HCT116 (cell line): ENCODE results near the gene ZFP3. TPM values are rescaled to one million over a fixed set of nuclear protein-coding genes. Genes with fewer than 3 reads are reported as not detected.
"Not testable (repeated sequence)": the region's sequence is repeated elsewhere in the genome, so short reads cannot be mapped to it uniquely, and the experiment has no call there.

ENCODE experiments used
- ATAC-seq: fragments of 200-7000 bp; cut with Tn5 transposase; 2 replicates; pipeline ENCODE4 v1.9.1; 2020; ENCODE audit warnings: mild to moderate bottlenecking, moderate library complexity
- BruUV-seq: library from RNA; stranded (reverse); fragments of 400-500 nt; replicated peaks from 2 replicates; lab custom pipeline; 2021; lab: Mats Ljungman, UMichigan
- CTCF ChIA-PET: fragments of 300-600 bp; sonication (Branson Sonifier 250); formaldehyde crosslinking; loops from one replicate; lab custom pipeline; 2021; ENCODE audit warnings: antibody characterized with exemption; lab: Charles Lee
- POLR2A ChIA-PET: fragments of 300-600, 350-600 bp; sonication (Branson Sonifier 250); formaldehyde crosslinking; loops from one replicate; lab custom pipeline; 2021; ENCODE audit warnings: antibody characterized with exemption; lab: Charles Lee
- RAD21 ChIA-PET, 2 experiments: fragments of 300-600 bp; sonication (Branson Sonifier 250); formaldehyde crosslinking; loops; one replicate each; lab custom pipeline; 2023; ENCODE audit warnings: low total read pairs in 2 of 2; ENCODE audit not compliant: uncharacterized antibody in 2 of 2, unreplicated experiment in 2 of 2, low non-redundant PET in 1 of 2; lab: Charles Lee
- DNase-seq: peaks from one replicate; pipeline ENCODE4 v3.0.0-alpha.2; 2010; ENCODE audit warnings: low read depth, low spot score
- H2AFZ ChIP-seq: fragments of 200-600 bp; shearing (Covaris generic), sonication (generic); 2 replicates; pipeline ENCODE4 v1.6.1; 2017; ENCODE audit warnings: low read depth, mixed run types, mixed read lengths, antibody characterized with exemption, low read length; ENCODE audit not compliant: poor library complexity, severe bottlenecking
- H3K27ac ChIP-seq: 2 replicates; pipeline ENCODE4 v1.5.1; 2012; ENCODE audit warnings: low read depth, low read length
- H3K27me3 ChIP-seq: fragments of 200-600 bp; sonication (generic); 2 replicates; pipeline ENCODE4 v1.6.1; 2016; ENCODE audit warnings: mixed run types, low read length, mixed read lengths; ENCODE audit not compliant: insufficient read depth
- H3K36me3 ChIP-seq, 2 experiments: fragments of 200-500 bp in 1 of 2; fragments of 200-600 bp in 1 of 2; sonication (Bioruptor generic) in 1 of 2; sonication (generic) in 1 of 2; 2 replicates each; pipeline versions ENCODE4 v1.5.1 to v1.6.1; 2014 to 2016; ENCODE audit warnings: low read length in 2 of 2, inconsistent platforms in 1 of 2, mixed read lengths in 1 of 2, mixed run types in 1 of 2; ENCODE audit not compliant: insufficient read depth in 2 of 2, control insufficient read depth in 1 of 2
- H3K4me1 ChIP-seq, 2 experiments: fragments of 200-600 bp in 1 of 2; sonication (generic) in 1 of 2; 2 replicates each; pipeline versions ENCODE4 v1.5.1 to v1.6.1; 2012 to 2017; ENCODE audit warnings: low read length in 2 of 2, inconsistent platforms in 1 of 2, mild to moderate bottlenecking in 1 of 2, mixed read lengths in 1 of 2, mixed run types in 1 of 2, moderate library complexity in 1 of 2; ENCODE audit not compliant: insufficient read depth in 2 of 2, control insufficient read depth in 1 of 2
- H3K4me2 ChIP-seq: fragments of 200-600 bp; sonication (generic); 2 replicates; pipeline ENCODE4 v1.6.1; 2017; ENCODE audit warnings: mixed run types, low read length, mixed read lengths
- H3K4me3 ChIP-seq, 2 experiments: fragments of 200-600 bp in 1 of 2; sonication (generic) in 1 of 2; replicated peaks in 1 of 2; 2 replicates each; pipeline ENCODE4 v1.5.1; 2011 to 2016; ENCODE audit warnings: low read length in 2 of 2, control low read depth in 1 of 2, low read depth in 1 of 2, mild to moderate bottlenecking in 1 of 2, mixed read lengths in 1 of 2, mixed run types in 1 of 2
- H3K79me2 ChIP-seq: fragments of 200-600 bp; sonication (generic); 2 replicates; pipeline ENCODE4 v1.6.1; 2017; ENCODE audit warnings: mild to moderate bottlenecking, mixed run types, low read length, moderate library complexity, mixed read lengths; ENCODE audit not compliant: insufficient read depth
- H3K9ac ChIP-seq: fragments of 200-600 bp; sonication (generic); 2 replicates; pipeline ENCODE4 v1.6.1; 2016; ENCODE audit warnings: low read length, mixed read lengths
- H3K9me2 ChIP-seq: fragments of 200-600 bp; sonication (generic), shearing (Covaris generic); 2 replicates; pipeline ENCODE4 v1.6.1; 2017; ENCODE audit warnings: mixed run types, mild to moderate bottlenecking, moderate library complexity; ENCODE audit not compliant: insufficient read depth
- H3K9me3 ChIP-seq, 2 experiments: fragments of 200-500 bp in 1 of 2; fragments of 200-600 bp in 1 of 2; sonication (Bioruptor generic) in 1 of 2; sonication (generic) in 1 of 2; 2 replicates each; pipeline ENCODE4 v1.6.1; 2014 to 2017; ENCODE audit warnings: low read length in 2 of 2, mixed read lengths in 2 of 2, inconsistent platforms in 1 of 2, low read depth in 1 of 2, mild to moderate bottlenecking in 1 of 2, mixed run types in 1 of 2, moderate library complexity in 1 of 2; ENCODE audit not compliant: control insufficient read depth in 1 of 2, insufficient read depth in 1 of 2
- H4K20me1 ChIP-seq: fragments of 200-600 bp; sonication (generic), shearing (Covaris generic); 2 replicates; pipeline ENCODE4 v1.6.1; 2017; ENCODE audit warnings: mixed run types, mild to moderate bottlenecking, moderate library complexity; ENCODE audit not compliant: insufficient read depth
- CBX3 ChIP-seq: IDR thresholded peaks from 2 replicates; pipeline ENCODE4 v1.6.1; 2012; ENCODE audit warnings: low read depth
- FOSL1 ChIP-seq: IDR thresholded peaks from 2 replicates; pipeline ENCODE4 v1.6.1; 2012; ENCODE audit warnings: low read depth
- POLR2A ChIP-seq: IDR thresholded peaks from 2 replicates; pipeline ENCODE4 v1.7.0; 2011; ENCODE audit warnings: borderline replicate concordance; ENCODE audit not compliant: insufficient read depth, insufficient read length; ENCODE audit errors: extremely low read depth
- POLR2AphosphoS5 ChIP-seq: IDR thresholded peaks from 2 replicates; pipeline ENCODE4 v1.6.1; 2011; ENCODE audit warnings: mild to moderate bottlenecking, low read depth, low read length, moderate library complexity
- RAD21 ChIP-seq: IDR thresholded peaks from 2 replicates; pipeline ENCODE4 v1.6.1; 2012; ENCODE audit warnings: low read depth, mild to moderate bottlenecking
- SIN3A ChIP-seq: IDR thresholded peaks from 2 replicates; pipeline ENCODE4 v1.6.1; 2012; ENCODE audit warnings: low read depth
- SP1 ChIP-seq: IDR thresholded peaks from 2 replicates; pipeline ENCODE4 v1.6.1; 2012; ENCODE audit warnings: low read depth
- SRF ChIP-seq: IDR thresholded peaks from 2 replicates; pipeline ENCODE4 v1.6.1; 2012; ENCODE audit warnings: low read depth
- TCF7L2 ChIP-seq: IDR thresholded peaks from 2 replicates; pipeline ENCODE4 v1.7.0; 2011; ENCODE audit warnings: borderline replicate concordance, inconsistent platforms; ENCODE audit not compliant: insufficient read depth, insufficient read length; ENCODE audit errors: extremely low read depth
- intact Hi-C: fragments of 100-400 bp; cut with micrococcal nuclease; formaldehyde crosslinking; loops from 2 replicates; pipeline ENCODE4 v1.10.0; 2022
- total RNA-seq: library from RNA; stranded (reverse); gene quantifications from one replicate; pipeline ENCODE4 v1.2.1, GENCODE V29; 2021; ENCODE audit not compliant: unreplicated experiment
- TF ChIP-seq, protein P1 (sequence below): IDR thresholded peaks from 2 replicates; pipeline ENCODE4 v1.6.1; 2012; ENCODE audit warnings: low read depth
- TF ChIP-seq, protein P2 (sequence below): IDR thresholded peaks from 2 replicates; pipeline ENCODE4 v1.6.1; 2011; ENCODE audit warnings: mild to moderate bottlenecking, low read length, moderate library complexity; ENCODE audit not compliant: insufficient replicate concordance; ENCODE audit errors: extremely low read depth
- TF ChIP-seq, protein P3 (sequence below), 3 experiments: fragments of 200-600 bp in 1 of 3; sonication (generic) in 1 of 3; IDR thresholded peaks in 2 of 3; conservative IDR thresholded peaks in 1 of 3; 2 replicates each; pipeline ENCODE4 v1.5.1; 2012 to 2017; ENCODE audit warnings: low read depth in 2 of 3, low read length in 2 of 3, antibody characterized with exemption in 1 of 3, borderline replicate concordance in 1 of 3, control low read depth in 1 of 3, mild to moderate bottlenecking in 1 of 3, mixed read lengths in 1 of 3, mixed run types in 1 of 3, moderate library complexity in 1 of 3; ENCODE audit not compliant: insufficient read depth in 1 of 3
- TF ChIP-seq, protein P4 (sequence below): IDR thresholded peaks from 2 replicates; pipeline ENCODE4 v1.6.1; 2012

The ZFP3 gene
- total RNA-seq, 1 experiment from 2014 or later, result 0.05 TPM

DNA sequence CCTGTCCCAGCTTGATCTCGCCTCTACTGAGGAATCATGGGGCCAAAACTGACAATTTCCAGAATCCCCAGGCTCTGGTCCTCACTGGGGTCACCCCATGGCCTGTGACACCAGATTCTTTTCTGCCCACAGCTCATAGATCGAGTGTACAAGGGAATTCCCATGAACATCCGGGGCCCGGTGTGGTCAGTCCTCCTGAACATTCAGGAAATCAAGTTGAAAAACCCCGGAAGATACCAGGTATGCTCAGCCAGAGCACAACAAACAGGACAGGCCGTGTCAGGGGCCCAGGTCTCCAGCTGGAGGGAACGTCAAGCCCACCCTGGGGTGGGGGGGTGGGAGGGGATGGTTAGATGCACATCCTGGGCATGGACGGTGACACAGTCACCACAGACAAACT, 55.0 kb downstream of the ZFP3 start:
- ChIA-PET POLR2A (no interaction called here), RAD21 (interaction anchor here in 1 of 2 experiments (0.6 kb wide), 1 partner anchor 37 kb away, joined by 3 read pairs; no protein-coding TSS in a partner anchor), CTCF (no interaction called here)
- Histone ChIP-seq H3K9me3 (no peaks in the 10 kb centered on the region), H2AFZ (no peak overlapping the region), H3K36me3 (no peaks in the 10 kb centered on the region), H3K27me3 (no peaks in the 10 kb centered on the region), H3K9ac (no peak overlapping the region), H4K20me1 (no peaks in the 10 kb centered on the region), H3K9me2 (no peaks in the 10 kb centered on the region), H3K79me2 (no peaks in the 10 kb centered on the region), H3K4me3 (no peak overlapping the region), H3K4me2 (no peak overlapping the region), H3K4me1 (no peaks in the 10 kb centered on the region), H3K27ac (no peak overlapping the region)
- BruUV-seq, result no TSS peak
- DNase-seq (no peak), ATAC-seq (no peak)
- intact Hi-C loops, result no loop called here
- TF ChIP-seq SP1, result no peak
- TF ChIP-seq SRF, result no peak
- no peak for TF ChIP-seq POLR2A
- TF ChIP-seq SIN3A, result no peak
- no peak for TF ChIP-seq CBX3
- TF ChIP-seq, protein P1, sequence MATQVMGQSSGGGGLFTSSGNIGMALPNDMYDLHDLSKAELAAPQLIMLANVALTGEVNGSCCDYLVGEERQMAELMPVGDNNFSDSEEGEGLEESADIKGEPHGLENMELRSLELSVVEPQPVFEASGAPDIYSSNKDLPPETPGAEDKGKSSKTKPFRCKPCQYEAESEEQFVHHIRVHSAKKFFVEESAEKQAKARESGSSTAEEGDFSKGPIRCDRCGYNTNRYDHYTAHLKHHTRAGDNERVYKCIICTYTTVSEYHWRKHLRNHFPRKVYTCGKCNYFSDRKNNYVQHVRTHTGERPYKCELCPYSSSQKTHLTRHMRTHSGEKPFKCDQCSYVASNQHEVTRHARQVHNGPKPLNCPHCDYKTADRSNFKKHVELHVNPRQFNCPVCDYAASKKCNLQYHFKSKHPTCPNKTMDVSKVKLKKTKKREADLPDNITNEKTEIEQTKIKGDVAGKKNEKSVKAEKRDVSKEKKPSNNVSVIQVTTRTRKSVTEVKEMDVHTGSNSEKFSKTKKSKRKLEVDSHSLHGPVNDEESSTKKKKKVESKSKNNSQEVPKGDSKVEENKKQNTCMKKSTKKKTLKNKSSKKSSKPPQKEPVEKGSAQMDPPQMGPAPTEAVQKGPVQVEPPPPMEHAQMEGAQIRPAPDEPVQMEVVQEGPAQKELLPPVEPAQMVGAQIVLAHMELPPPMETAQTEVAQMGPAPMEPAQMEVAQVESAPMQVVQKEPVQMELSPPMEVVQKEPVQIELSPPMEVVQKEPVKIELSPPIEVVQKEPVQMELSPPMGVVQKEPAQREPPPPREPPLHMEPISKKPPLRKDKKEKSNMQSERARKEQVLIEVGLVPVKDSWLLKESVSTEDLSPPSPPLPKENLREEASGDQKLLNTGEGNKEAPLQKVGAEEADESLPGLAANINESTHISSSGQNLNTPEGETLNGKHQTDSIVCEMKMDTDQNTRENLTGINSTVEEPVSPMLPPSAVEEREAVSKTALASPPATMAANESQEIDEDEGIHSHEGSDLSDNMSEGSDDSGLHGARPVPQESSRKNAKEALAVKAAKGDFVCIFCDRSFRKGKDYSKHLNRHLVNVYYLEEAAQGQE, result no peak
- no peak for TF ChIP-seq FOSL1
- TF ChIP-seq, protein P2, sequence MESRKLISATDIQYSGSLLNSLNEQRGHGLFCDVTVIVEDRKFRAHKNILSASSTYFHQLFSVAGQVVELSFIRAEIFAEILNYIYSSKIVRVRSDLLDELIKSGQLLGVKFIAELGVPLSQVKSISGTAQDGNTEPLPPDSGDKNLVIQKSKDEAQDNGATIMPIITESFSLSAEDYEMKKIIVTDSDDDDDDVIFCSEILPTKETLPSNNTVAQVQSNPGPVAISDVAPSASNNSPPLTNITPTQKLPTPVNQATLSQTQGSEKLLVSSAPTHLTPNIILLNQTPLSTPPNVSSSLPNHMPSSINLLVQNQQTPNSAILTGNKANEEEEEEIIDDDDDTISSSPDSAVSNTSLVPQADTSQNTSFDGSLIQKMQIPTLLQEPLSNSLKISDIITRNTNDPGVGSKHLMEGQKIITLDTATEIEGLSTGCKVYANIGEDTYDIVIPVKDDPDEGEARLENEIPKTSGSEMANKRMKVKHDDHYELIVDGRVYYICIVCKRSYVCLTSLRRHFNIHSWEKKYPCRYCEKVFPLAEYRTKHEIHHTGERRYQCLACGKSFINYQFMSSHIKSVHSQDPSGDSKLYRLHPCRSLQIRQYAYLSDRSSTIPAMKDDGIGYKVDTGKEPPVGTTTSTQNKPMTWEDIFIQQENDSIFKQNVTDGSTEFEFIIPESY, result no peak
- TF ChIP-seq POLR2AphosphoS5, result no peak
- no peak for TF ChIP-seq TCF7L2
- TF ChIP-seq, protein P3, sequence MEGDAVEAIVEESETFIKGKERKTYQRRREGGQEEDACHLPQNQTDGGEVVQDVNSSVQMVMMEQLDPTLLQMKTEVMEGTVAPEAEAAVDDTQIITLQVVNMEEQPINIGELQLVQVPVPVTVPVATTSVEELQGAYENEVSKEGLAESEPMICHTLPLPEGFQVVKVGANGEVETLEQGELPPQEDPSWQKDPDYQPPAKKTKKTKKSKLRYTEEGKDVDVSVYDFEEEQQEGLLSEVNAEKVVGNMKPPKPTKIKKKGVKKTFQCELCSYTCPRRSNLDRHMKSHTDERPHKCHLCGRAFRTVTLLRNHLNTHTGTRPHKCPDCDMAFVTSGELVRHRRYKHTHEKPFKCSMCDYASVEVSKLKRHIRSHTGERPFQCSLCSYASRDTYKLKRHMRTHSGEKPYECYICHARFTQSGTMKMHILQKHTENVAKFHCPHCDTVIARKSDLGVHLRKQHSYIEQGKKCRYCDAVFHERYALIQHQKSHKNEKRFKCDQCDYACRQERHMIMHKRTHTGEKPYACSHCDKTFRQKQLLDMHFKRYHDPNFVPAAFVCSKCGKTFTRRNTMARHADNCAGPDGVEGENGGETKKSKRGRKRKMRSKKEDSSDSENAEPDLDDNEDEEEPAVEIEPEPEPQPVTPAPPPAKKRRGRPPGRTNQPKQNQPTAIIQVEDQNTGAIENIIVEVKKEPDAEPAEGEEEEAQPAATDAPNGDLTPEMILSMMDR (IDR thresholded peaks at IDR 0.05 in 2 of 3, conservative IDR thresholded peaks at IDR 0.05 in 1 of 3; ENCODE audit: borderline replicate concordance in 1 of 3, insufficient read depth in 1 of 3, low read depth in 2 of 3, low read length in 2 of 3), result no peak
- no peak for TF ChIP-seq RAD21
- TF ChIP-seq, protein P4, sequence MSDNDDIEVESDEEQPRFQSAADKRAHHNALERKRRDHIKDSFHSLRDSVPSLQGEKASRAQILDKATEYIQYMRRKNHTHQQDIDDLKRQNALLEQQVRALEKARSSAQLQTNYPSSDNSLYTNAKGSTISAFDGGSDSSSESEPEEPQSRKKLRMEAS, result no peak

DNA sequence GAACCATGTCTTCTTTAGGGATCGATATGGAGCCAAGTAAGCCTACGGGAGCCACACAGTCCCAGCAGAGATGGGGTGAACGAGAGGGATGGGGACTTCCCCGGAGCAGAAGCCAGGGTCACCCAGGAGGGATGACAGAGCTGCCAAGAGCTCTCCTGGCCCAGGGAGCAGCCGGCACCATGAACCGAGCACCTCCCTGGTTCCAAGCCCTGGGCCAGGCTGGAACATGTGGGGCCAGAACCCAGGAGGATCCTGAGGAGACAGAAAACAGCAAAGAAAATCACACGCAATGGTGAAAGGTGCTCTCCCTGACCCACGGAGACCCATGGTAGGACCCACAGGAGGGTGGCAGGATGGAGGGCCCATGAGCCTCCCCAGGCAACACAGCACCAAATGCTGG, 55.7 kb downstream of the ZFP3 start:
- POLR2A ChIA-PET, H3K36me3 ChIP-seq, intact Hi-C loops, H3K9me2 ChIP-seq, RAD21 ChIA-PET, CTCF ChIA-PET, H4K20me1 ChIP-seq, H2AFZ ChIP-seq, H3K79me2 ChIP-seq, H3K4me1 ChIP-seq, H3K9me3 ChIP-seq, H3K4me2 ChIP-seq, DNase-seq, BruUV-seq, ATAC-seq, H3K9ac ChIP-seq, H3K27me3 ChIP-seq, H3K4me3 ChIP-seq, H3K27ac ChIP-seq: not testable (repeated sequence)
